CD4-positive, alpha-beta memory T cell (primary cell): ENCODE data around the gene MAPK6. TPM values are rescaled to one million over a fixed set of nuclear protein-coding genes. Genes with fewer than 3 reads are reported as not detected.

ENCODE experiments used
- CTCF ChIA-PET: fragments of 350-600 bp; sonication (Branson Sonifier 250); formaldehyde crosslinking; loops from one replicate; lab custom pipeline; 2021; ENCODE audit warnings: inconsistent platforms; ENCODE audit not compliant: partially characterized antibody; lab: Charles Lee
- POLR2A ChIA-PET: fragments of 350-600 bp; sonication (Branson Sonifier 250); formaldehyde crosslinking; loops from one replicate; lab custom pipeline; 2021; ENCODE audit not compliant: partially characterized antibody; lab: Charles Lee
- DNase-seq, 5 donors: peaks; one replicate each; pipeline versions ENCODE4 v3.0.0 to v3.0.0-alpha.2; 2020 to 2022; ENCODE audit warnings: mixed read lengths in 1 of 5
- H3K27ac ChIP-seq: one replicate; pipeline ENCODE4 v1.7.0; 2013; ENCODE audit warnings: low read depth, low read length
- H3K27me3 ChIP-seq: 2 replicates; pipeline ENCODE4 v1.7.0; 2013; ENCODE audit warnings: mild to moderate bottlenecking, low read length, moderate library complexity; ENCODE audit not compliant: insufficient read depth
- H3K36me3 ChIP-seq: 2 replicates; pipeline ENCODE4 v1.7.0; 2013; ENCODE audit warnings: mild to moderate bottlenecking, low read length, moderate library complexity; ENCODE audit not compliant: insufficient read depth
- H3K4me1 ChIP-seq: 2 replicates; pipeline ENCODE4 v1.7.0; 2013; ENCODE audit warnings: mild to moderate bottlenecking, low read length, moderate library complexity; ENCODE audit not compliant: insufficient read depth
- H3K4me3 ChIP-seq, 2 donors: one replicate each; pipeline ENCODE4 v1.7.0; 2013; ENCODE audit warnings: low read length in 2 of 2, mild to moderate bottlenecking in 1 of 2
- H3K9me3 ChIP-seq, 2 donors: one replicate each; pipeline ENCODE4 v1.7.0; 2013; ENCODE audit warnings: low read length in 2 of 2, control low read depth in 1 of 2; ENCODE audit not compliant: control insufficient read depth in 1 of 2
- H3K27ac Mint-ChIP-seq, 7 donors: one replicate each; pipeline ENCODE4 v1.8.0; 2020 to 2021; ENCODE audit warnings: mixed read lengths in 7 of 7, mild to moderate bottlenecking in 6 of 7, inconsistent platforms in 3 of 7, moderate library complexity in 3 of 7
- H3K27me3 Mint-ChIP-seq, 2 donors: one replicate each; pipeline ENCODE4 v1.8.0; 2020 to 2021; ENCODE audit warnings: mixed read lengths in 2 of 2
- H3K36me3 Mint-ChIP-seq, 2 donors: one replicate each; pipeline ENCODE4 v1.8.0; 2020 to 2021; ENCODE audit warnings: mixed read lengths in 2 of 2, inconsistent platforms in 1 of 2, mild to moderate bottlenecking in 1 of 2
- H3K4me1 Mint-ChIP-seq, 4 donors: one replicate each; pipeline ENCODE4 v1.8.0; 2020 to 2021; ENCODE audit warnings: mixed read lengths in 4 of 4, mild to moderate bottlenecking in 1 of 4
- H3K4me3 Mint-ChIP-seq, 8 donors: one replicate each; pipeline ENCODE4 v1.8.0; 2020 to 2021; ENCODE audit warnings: mixed read lengths in 8 of 8, mild to moderate bottlenecking in 7 of 8, moderate library complexity in 6 of 8, inconsistent platforms in 3 of 8
- H3K9me3 Mint-ChIP-seq, 8 donors: one replicate each; pipeline ENCODE4 v1.8.0; 2020 to 2021; ENCODE audit warnings: mixed read lengths in 8 of 8, mild to moderate bottlenecking in 5 of 8, inconsistent platforms in 3 of 8, moderate library complexity in 1 of 8
- intact Hi-C: fragments of 100-400 bp; cut with micrococcal nuclease; formaldehyde crosslinking; loops from one replicate; pipeline ENCODE4 v1.15.1; 2023
- polyA plus RNA-seq, 2 donors: library from polyadenylated mRNA; unstranded; fragments of 300-500 nt; fragmentation: Illumina TruSeq; gene quantifications; one replicate each; pipeline ENCODE4 v1.2.3, GENCODE V29; 2021
- total RNA-seq, 2 experiments: library from RNA; stranded (reverse); gene quantifications; one replicate each; pipeline ENCODE4 v1.2.3, GENCODE V29; 2021

Gene MAPK6
- total RNA-seq (10 to 100 TPM; 18.2 to 24.0 TPM), polyA plus RNA-seq (1 to 10 TPM; 7.1 to 8.0 TPM)

- POLR2A ChIA-PET, result interaction anchor here (2.1 to 6.1 kb wide), 3 partner anchors 26 to 160 kb away, joined by 18 to 87 read pairs (median 35); partner anchors contain the start of gene LEO1
Measured at GRCh38 chr15:52018693-52019393, at the start of gene MAPK6. Gene MAPK6, plus strand, starts transcription at chr15:52019219. Its CDS starts 27,242 bp downstream, at chr15:52046461.

GRCh38 chr15:51969728-51970127 is 49.3 kb upstream of the MAPK6 start:
- CTCF ChIA-PET, result interaction anchor here (1.6 to 2.1 kb wide), 2 partner anchors 11 to 239 kb away, joined by 6 read pairs; no protein-coding TSS in a partner anchor

More at GRCh38 chr15:52018693-52019393, at the start of gene MAPK6:
- DNase-seq, result peak; percentile 91 to 94 (median 94)
- peaks cover 0 to 9% of the 10 kb centered on the region in 2 donors for H3K36me3 Mint-ChIP-seq
- CTCF ChIA-PET, result interaction anchor here (1.5 kb wide), 1 partner anchor 47 kb away, joined by 3 read pairs; the partner anchor contains the start of gene LEO1
- peak within 1 kb of the TSS; percentile 94 to 99 (median 97) for H3K4me3 Mint-ChIP-seq
- H3K9me3 ChIP-seq, result no peaks in the 10 kb centered on the region
- no peaks in the 10 kb centered on the region for H3K9me3 Mint-ChIP-seq
- H3K27ac Mint-ChIP-seq, result peak within 1 kb of the TSS; percentile 98 to 99 (median 98)
- H3K36me3 ChIP-seq, result no peaks in the 10 kb centered on the region
- no peaks in the 10 kb centered on the region for H3K27me3 ChIP-seq
- intact Hi-C loops, result loop anchor here (1.0 kb wide), 4 partner anchors 26 to 160 kb away; partner anchors contain the start of gene LEO1
- peak within 1 kb of the TSS; percentile 59 to 78 for H3K4me3 ChIP-seq
- H3K4me1 Mint-ChIP-seq, result peaks cover 25 to 54% (median 38%) of the 10 kb centered on the region in 4 donors
- peak within 1 kb of the TSS; percentile 89 for H3K27ac ChIP-seq
- H3K4me1 ChIP-seq, result peaks cover 41% of the 10 kb centered on the region
- H3K27me3 Mint-ChIP-seq, result no peaks in the 10 kb centered on the region

GRCh38 chr15:51970132-51970817 is 48.7 kb upstream of the MAPK6 start:
- Mint-ChIP-seq H3K4me1 (peaks cover 25 to 34% (median 31%) of the 10 kb centered on the region in 4 donors), H3K27me3 (peaks cover 0 to 1% of the 10 kb centered on the region in 2 donors), H3K36me3 (peaks cover 22 to 29% of the 10 kb centered on the region in 2 donors), H3K4me3 (peak overlapping the region; percentile 95 to 100 (median 98)), H3K9me3 (peaks cover 0 to 23% (median 14%) of the 10 kb centered on the region in 8 donors), H3K27ac (peak overlapping the region in 6 of 7 donors; percentile 94 to 99 (median 97))
- Histone ChIP-seq H3K27me3 (no peaks in the 10 kb centered on the region), H3K27ac (peak overlapping the region; percentile 77), H3K9me3 (no peaks in the 10 kb centered on the region), H3K4me3 (peak overlapping the region; percentile 93 to 96), H3K4me1 (peaks cover 18% of the 10 kb centered on the region), H3K36me3 (no peaks in the 10 kb centered on the region)
- no peak for DNase-seq
- intact Hi-C loops, result no loop called here
- POLR2A ChIA-PET, result interaction anchor here (0.5 to 3.1 kb wide), 10 partner anchors 8 to 835 kb away, joined by 3 to 35 read pairs (median 5); partner anchors contain the start of gene MAPK6
- CTCF ChIA-PET, result interaction anchor here (0.9 to 3.4 kb wide), 6 partner anchors 11 to 238 kb away, joined by 3 to 31 read pairs (median 6); no protein-coding TSS in a partner anchor

More at GRCh38 chr15:51969728-51970127, 49.3 kb upstream of the MAPK6 start:
- H3K4me1 Mint-ChIP-seq, result peaks cover 29 to 38% (median 33%) of the 10 kb centered on the region in 4 donors
- peak overlapping the region in 7 of 8 donors; percentile 13 to 98 (median 46) for H3K4me3 Mint-ChIP-seq
- DNase-seq, result no peak
- Histone ChIP-seq H3K9me3 (no peaks in the 10 kb centered on the region), H3K4me1 (peaks cover 18% of the 10 kb centered on the region), H3K27me3 (no peaks in the 10 kb centered on the region), H3K4me3 (no peak overlapping the region), H3K27ac (no peak overlapping the region), H3K36me3 (no peaks in the 10 kb centered on the region)
- POLR2A ChIA-PET, result interaction anchor here (3.1 kb wide), 1 partner anchor 210 kb away, joined by 27 read pairs; no protein-coding TSS in a partner anchor
- peaks cover 0 to 1% of the 10 kb centered on the region in 2 donors for H3K27me3 Mint-ChIP-seq
- intact Hi-C loops, result no loop called here
- H3K27ac Mint-ChIP-seq, result peak overlapping the region in 4 of 7 donors; percentile 37 to 94 (median 74)
- peaks cover 0 to 23% (median 14%) of the 10 kb centered on the region in 8 donors for H3K9me3 Mint-ChIP-seq
- peaks cover 24 to 34% of the 10 kb centered on the region in 2 donors for H3K36me3 Mint-ChIP-seq

- POLR2A ChIA-PET, result interaction anchor here (0.5 to 3.1 kb wide), 20 partner anchors 10 to 834 kb away, joined by 3 to 35 read pairs (median 3); partner anchors contain the start of genes LYSMD2 and MAPK6
- CTCF ChIA-PET, result interaction anchor here (0.8 to 3.4 kb wide), 11 partner anchors 10 to 256 kb away, joined by 3 to 31 read pairs (median 5); no protein-coding TSS in a partner anchor
- intact Hi-C loops, result loop anchor here (1.0 kb wide), 4 partner anchors 11 to 208 kb away; partner anchors contain the start of gene MAPK6
- peak overlapping the region; percentile 93 to 96 for H3K4me3 ChIP-seq
- H3K27ac Mint-ChIP-seq, result peak overlapping the region; percentile 94 to 99 (median 97)
- no peaks in the 10 kb centered on the region for H3K9me3 ChIP-seq
- peak overlapping the region; percentile 77 for H3K27ac ChIP-seq
- DNase-seq, result no peak
- peaks cover 19 to 27% (median 23%) of the 10 kb centered on the region in 4 donors for H3K4me1 Mint-ChIP-seq
- no peaks in the 10 kb centered on the region for H3K27me3 ChIP-seq
- peaks cover 0 to 1% of the 10 kb centered on the region in 2 donors for H3K27me3 Mint-ChIP-seq
- no peaks in the 10 kb centered on the region for H3K36me3 ChIP-seq
- peaks cover 18% of the 10 kb centered on the region for H3K4me1 ChIP-seq
- peaks cover 0 to 22% (median 14%) of the 10 kb centered on the region in 8 donors for H3K9me3 Mint-ChIP-seq
- peak overlapping the region; percentile 95 to 100 (median 98) for H3K4me3 Mint-ChIP-seq
- peaks cover 15 to 21% of the 10 kb centered on the region in 2 donors for H3K36me3 Mint-ChIP-seq
Measured at GRCh38 chr15:51971032-51971374, 48.0 kb upstream of the MAPK6 start.

- peaks cover 0 to 17% (median 11%) of the 10 kb centered on the region in 8 donors for H3K9me3 Mint-ChIP-seq
- H3K27me3 Mint-ChIP-seq, result peaks cover 0 to 1% of the 10 kb centered on the region in 2 donors
Measured at GRCh38 chr15:51971375-51972133, 47.5 kb upstream of the MAPK6 start, which contains the start of gene LEO1. Gene LEO1, minus strand, starts transcription at chr15:51971778. Its CDS starts 33 bp downstream, at chr15:51971745.

More at GRCh38 chr15:51971375-51972133, 47.5 kb upstream of the MAPK6 start, which contains the start of gene LEO1:
- intact Hi-C loops, result loop anchor here (1.0 kb wide), 4 partner anchors 11 to 208 kb away; partner anchors contain the start of gene MAPK6
- Mint-ChIP-seq H3K36me3 (peaks cover 11 to 17% of the 10 kb centered on the region in 2 donors), H3K4me1 (peaks cover 15 to 23% (median 19%) of the 10 kb centered on the region in 4 donors), H3K4me3 (peak within 1 kb of the TSS; percentile 95 to 100 (median 98)), H3K27ac (peak within 1 kb of the TSS; percentile 94 to 99 (median 97))
- ChIA-PET POLR2A (interaction anchor here (0.7 to 3.1 kb wide), 21 partner anchors 10 to 833 kb away, joined by 3 to 35 read pairs (median 3); partner anchors contain the start of genes LYSMD2 and MAPK6), CTCF (interaction anchor here (0.6 to 3.4 kb wide), 17 partner anchors 10 to 256 kb away, joined by 3 to 31 read pairs (median 4); no protein-coding TSS in a partner anchor)
- peak within 1 kb of the TSS; percentile 93 to 96 for H3K4me3 ChIP-seq
- no peaks in the 10 kb centered on the region for H3K36me3 ChIP-seq
- H3K27ac ChIP-seq, result peak within 1 kb of the TSS; percentile 77
- H3K4me1 ChIP-seq, result peaks cover 18% of the 10 kb centered on the region
- H3K27me3 ChIP-seq, result no peaks in the 10 kb centered on the region
- no peaks in the 10 kb centered on the region for H3K9me3 ChIP-seq
- DNase-seq, result peak; percentile 92 to 95 (median 93)
